ENCODE measurements around the gene NAB2.

DNA sequence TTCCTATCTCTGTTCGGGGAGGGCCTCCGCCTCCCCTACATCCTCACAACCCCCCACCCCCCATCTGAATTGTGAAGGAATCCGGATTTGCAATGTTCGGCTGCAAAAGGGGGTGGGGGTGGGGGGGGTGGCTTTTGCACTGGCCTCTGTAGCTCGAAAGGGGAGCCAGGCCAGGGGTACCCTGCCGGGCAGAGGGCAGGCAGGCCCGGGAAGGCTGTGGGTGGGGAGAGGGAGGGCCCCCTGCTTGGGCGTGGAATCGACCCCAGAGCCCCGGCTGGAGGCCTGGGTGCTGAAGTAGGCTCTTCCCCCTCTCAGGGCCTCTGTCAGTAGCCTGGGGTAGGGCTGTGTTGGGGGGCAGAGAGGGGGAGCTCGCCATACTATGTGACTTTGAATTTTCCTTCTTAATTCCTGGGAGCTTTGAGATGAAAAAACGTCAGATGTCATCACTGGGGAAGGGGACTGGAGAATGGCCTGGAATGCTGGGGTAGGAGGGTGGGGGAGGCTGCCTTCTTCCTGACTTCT lies 40.5 kb downstream of the NAB2 start:
- TF ChIP-seq, protein P1, sequence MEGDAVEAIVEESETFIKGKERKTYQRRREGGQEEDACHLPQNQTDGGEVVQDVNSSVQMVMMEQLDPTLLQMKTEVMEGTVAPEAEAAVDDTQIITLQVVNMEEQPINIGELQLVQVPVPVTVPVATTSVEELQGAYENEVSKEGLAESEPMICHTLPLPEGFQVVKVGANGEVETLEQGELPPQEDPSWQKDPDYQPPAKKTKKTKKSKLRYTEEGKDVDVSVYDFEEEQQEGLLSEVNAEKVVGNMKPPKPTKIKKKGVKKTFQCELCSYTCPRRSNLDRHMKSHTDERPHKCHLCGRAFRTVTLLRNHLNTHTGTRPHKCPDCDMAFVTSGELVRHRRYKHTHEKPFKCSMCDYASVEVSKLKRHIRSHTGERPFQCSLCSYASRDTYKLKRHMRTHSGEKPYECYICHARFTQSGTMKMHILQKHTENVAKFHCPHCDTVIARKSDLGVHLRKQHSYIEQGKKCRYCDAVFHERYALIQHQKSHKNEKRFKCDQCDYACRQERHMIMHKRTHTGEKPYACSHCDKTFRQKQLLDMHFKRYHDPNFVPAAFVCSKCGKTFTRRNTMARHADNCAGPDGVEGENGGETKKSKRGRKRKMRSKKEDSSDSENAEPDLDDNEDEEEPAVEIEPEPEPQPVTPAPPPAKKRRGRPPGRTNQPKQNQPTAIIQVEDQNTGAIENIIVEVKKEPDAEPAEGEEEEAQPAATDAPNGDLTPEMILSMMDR (IDR thresholded peaks at IDR 0.05; ENCODE audit: low read length), result no peak
- no peak for TF ChIP-seq EZH2 (IDR thresholded peaks at IDR 0.05; ENCODE audit: borderline replicate concordance, low read length)
